ENCODE data around the gene DPM2.
A peak's percentile ranks its signal among the peaks of the same experiment; 100 is the strongest.

DPM2 gene

GRCh38 chr9:127972236-127972871 lies 34.7 kb upstream of the DPM2 start:
- DNase-seq, result no peak

GRCh38 chr9:127971357-127972235 lies 33.9 kb upstream of the DPM2 start:
- peak in 1 of 2 donors; percentile 46 for DNase-seq

GRCh38 chr9:127970401-127971313 lies 33.0 kb upstream of the DPM2 start:
- DNase-seq, result peak; percentile 52 to 72

GRCh38 chr9:127968700-127969383 lies 31.2 kb upstream of the DPM2 start:
- no peak for DNase-seq

- no peak for DNase-seq
These were observed 30.4 kb upstream of the DPM2 start for GRCh38 chr9:127968042-127968441.

- no peak for DNase-seq
These were observed 29.6 kb upstream of the DPM2 start for GRCh38 chr9:127967151-127967809.

- no peak for DNase-seq
These were observed 28.9 kb upstream of the DPM2 start for GRCh38 chr9:127966416-127967150.

- no peak for DNase-seq
These were observed 28.3 kb upstream of the DPM2 start for GRCh38 chr9:127965953-127966352.

- no peak for DNase-seq
These were observed 25.9 kb upstream of the DPM2 start for GRCh38 chr9:127963359-127964064.

GRCh38 chr9:127963041-127963358 lies 25.3 kb upstream of the DPM2 start:
- no peak for DNase-seq

- no peak for DNase-seq
These were observed 24.6 kb upstream of the DPM2 start for GRCh38 chr9:127962278-127962677.

GRCh38 chr9:127961613-127962155 lies 24.0 kb upstream of the DPM2 start:
- no peak for DNase-seq

- DNase-seq, result no peak
These were observed 23.5 kb upstream of the DPM2 start for GRCh38 chr9:127961155-127961490.

GRCh38 chr9:127960410-127961154 lies 22.9 kb upstream of the DPM2 start:
- no peak for DNase-seq

GRCh38 chr9:127959841-127960409 lies 22.3 kb upstream of the DPM2 start:
- no peak for DNase-seq

- no peak for DNase-seq
These were observed 21.7 kb upstream of the DPM2 start for GRCh38 chr9:127959398-127959797.

- no peak for DNase-seq
These were observed 21.1 kb upstream of the DPM2 start for GRCh38 chr9:127958728-127959127.

GRCh38 chr9:127955294-127956015 lies 17.8 kb upstream of the DPM2 start:
- DNase-seq, result peak; percentile 72 to 81

- DNase-seq, result no peak
These were observed 17.2 kb upstream of the DPM2 start for GRCh38 chr9:127954831-127955293.

Data from CD4-positive, alpha-beta T cell treated with Interferon alpha-2 for 1 hour (primary cell).